ENCODE data around the gene MYO16. TPM values are rescaled to one million over a fixed set of nuclear protein-coding genes. Genes with fewer than 3 reads are reported as not detected.

The MYO16 gene
- total RNA-seq, 1 donor from 2014 or later: 22.0 TPM

DNA sequence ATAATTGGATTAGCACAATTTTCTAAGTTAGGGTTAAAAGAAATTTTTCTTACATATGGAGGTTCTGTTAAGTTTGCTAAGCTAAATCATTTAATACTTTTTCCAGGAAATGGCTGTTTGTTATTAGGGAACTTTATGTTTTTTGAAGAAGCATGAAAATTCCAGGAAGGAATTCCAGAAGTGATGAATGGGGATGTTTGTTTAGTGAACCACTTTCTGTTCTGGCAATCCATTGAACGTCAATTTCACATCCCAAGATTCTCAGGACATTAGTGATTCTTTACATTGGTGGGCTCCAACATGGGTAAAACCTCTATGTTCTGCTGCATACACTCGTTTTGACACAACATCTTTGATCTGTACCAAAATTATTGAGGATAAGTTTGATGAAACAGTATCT, 622.5 kb downstream of the MYO16 start:
- H3K36me3 Mint-ChIP-seq (ENCODE audit: unreplicated experiment): peaks cover 2% of the 10 kb centered on the region
- no peaks in the 10 kb centered on the region for H3K27me3 Mint-ChIP-seq (ENCODE audit: unreplicated experiment)
- no peak for DNase-seq
- H3K4me3 Mint-ChIP-seq (ENCODE audit: unreplicated experiment): no peak overlapping the region
- H3K9me3 Mint-ChIP-seq (ENCODE audit: unreplicated experiment): peaks cover 4% of the 10 kb centered on the region
- H3K27ac Mint-ChIP-seq (ENCODE audit: unreplicated experiment): no peak overlapping the region
- TF ChIP-seq, protein P1, sequence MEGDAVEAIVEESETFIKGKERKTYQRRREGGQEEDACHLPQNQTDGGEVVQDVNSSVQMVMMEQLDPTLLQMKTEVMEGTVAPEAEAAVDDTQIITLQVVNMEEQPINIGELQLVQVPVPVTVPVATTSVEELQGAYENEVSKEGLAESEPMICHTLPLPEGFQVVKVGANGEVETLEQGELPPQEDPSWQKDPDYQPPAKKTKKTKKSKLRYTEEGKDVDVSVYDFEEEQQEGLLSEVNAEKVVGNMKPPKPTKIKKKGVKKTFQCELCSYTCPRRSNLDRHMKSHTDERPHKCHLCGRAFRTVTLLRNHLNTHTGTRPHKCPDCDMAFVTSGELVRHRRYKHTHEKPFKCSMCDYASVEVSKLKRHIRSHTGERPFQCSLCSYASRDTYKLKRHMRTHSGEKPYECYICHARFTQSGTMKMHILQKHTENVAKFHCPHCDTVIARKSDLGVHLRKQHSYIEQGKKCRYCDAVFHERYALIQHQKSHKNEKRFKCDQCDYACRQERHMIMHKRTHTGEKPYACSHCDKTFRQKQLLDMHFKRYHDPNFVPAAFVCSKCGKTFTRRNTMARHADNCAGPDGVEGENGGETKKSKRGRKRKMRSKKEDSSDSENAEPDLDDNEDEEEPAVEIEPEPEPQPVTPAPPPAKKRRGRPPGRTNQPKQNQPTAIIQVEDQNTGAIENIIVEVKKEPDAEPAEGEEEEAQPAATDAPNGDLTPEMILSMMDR (IDR thresholded peaks at IDR 0.05; ENCODE audit: partially characterized antibody, unreplicated experiment): no peak
- H3K4me1 Mint-ChIP-seq (ENCODE audit: low read depth, unreplicated experiment): no peaks in the 10 kb centered on the region

DNA sequence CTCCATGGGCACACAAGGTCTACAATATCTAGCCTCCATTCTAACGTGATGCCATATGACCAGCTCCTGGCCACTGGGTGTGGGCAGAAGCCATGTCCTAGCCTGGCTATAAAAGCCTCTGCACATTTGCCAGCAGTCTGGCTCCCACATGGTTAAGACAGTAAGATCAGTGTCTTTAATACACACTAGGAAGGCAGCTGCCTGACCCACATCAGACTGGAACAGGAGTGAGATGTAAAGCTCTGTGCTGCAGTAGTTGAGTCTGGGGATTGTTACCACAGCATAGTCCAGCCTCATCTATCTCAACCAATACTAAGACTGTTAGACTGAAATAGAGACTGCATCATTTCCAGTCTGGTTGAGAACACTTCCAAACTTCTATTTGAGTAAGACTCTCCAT, 623.9 kb downstream of the MYO16 start:
- Mint-ChIP-seq H3K4me1 (ENCODE audit: low read depth, unreplicated experiment) (no peaks in the 10 kb centered on the region), H3K4me3 (ENCODE audit: unreplicated experiment) (no peak overlapping the region), H3K27ac (ENCODE audit: unreplicated experiment) (no peak overlapping the region), H3K27me3 (ENCODE audit: unreplicated experiment) (no peaks in the 10 kb centered on the region), H3K9me3 (ENCODE audit: unreplicated experiment) (peaks cover 2% of the 10 kb centered on the region), H3K36me3 (ENCODE audit: unreplicated experiment) (no peaks in the 10 kb centered on the region)
- DNase-seq: no peak
- TF ChIP-seq, protein P1 (IDR thresholded peaks at IDR 0.05; ENCODE audit: partially characterized antibody, unreplicated experiment): no peak

DNA sequence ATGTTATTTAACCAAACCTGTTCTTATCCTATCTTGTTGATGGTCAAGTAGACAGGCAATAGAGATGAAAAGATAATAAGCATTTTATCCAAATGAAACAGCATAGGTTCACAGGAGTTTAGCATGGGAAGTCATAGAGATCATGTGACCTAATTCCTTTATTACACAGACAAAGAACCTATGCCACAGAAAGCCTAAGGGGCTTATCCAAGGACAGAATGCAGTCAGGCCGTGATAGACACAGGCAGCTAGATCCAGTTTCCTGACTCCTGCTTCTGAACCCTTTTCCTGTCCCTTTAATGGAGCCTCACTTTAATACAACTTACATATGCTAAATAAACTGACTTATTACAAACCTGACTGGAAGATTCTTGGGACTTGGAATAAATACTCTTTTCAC, 624.9 kb downstream of the MYO16 start:
- Mint-ChIP-seq H3K9me3 (ENCODE audit: unreplicated experiment) (peaks cover 2% of the 10 kb centered on the region), H3K27ac (ENCODE audit: unreplicated experiment) (no peak overlapping the region), H3K36me3 (ENCODE audit: unreplicated experiment) (no peaks in the 10 kb centered on the region), H3K4me3 (ENCODE audit: unreplicated experiment) (no peak overlapping the region), H3K27me3 (ENCODE audit: unreplicated experiment) (no peaks in the 10 kb centered on the region), H3K4me1 (ENCODE audit: low read depth, unreplicated experiment) (no peaks in the 10 kb centered on the region)
- DNase-seq: no peak
- TF ChIP-seq, protein P1 (IDR thresholded peaks at IDR 0.05; ENCODE audit: partially characterized antibody, unreplicated experiment): no peak

DNA sequence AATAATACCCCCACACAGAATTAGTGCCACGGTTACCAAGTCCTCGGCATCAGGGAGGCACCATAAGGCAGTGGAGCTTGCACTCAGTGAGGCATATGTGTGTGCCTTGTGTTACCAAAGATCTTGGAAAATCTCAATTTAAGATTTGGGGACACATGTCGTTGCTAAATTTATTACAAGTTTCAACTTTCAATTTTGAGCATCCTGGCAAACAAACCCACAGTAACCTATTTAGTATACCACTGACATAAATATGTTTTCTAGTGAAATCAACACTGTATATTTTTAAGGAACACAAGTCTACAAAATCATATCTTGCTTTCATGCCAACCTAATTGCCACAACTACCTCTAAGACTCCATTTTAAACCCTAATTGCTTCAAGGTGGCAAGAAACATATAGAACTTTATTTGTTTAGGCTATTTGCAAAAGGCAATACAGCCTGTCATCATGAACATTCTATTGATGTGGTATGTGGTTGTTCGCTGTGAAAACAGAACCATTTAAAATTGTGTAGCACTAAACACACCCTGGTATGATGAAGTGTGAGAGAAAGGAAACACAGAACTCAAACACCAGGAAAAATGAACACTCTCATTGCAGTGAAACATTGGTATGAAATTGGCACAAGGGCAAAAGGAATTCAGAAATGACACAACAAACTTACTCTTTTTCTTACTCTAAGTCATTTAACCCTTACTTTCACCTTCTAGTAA, 625.9 kb downstream of the MYO16 start:
- no peak overlapping the region for H3K27ac Mint-ChIP-seq (ENCODE audit: unreplicated experiment)

More for the DNA sequence above, 625.9 kb downstream of the MYO16 start:
- no peaks in the 10 kb centered on the region for H3K27me3 Mint-ChIP-seq (ENCODE audit: unreplicated experiment)
- H3K36me3 Mint-ChIP-seq (ENCODE audit: unreplicated experiment): no peaks in the 10 kb centered on the region
- TF ChIP-seq, protein P1 (IDR thresholded peaks at IDR 0.05; ENCODE audit: partially characterized antibody, unreplicated experiment): no peak
- no peak overlapping the region for H3K4me3 Mint-ChIP-seq (ENCODE audit: unreplicated experiment)
- peaks cover 2% of the 10 kb centered on the region for H3K9me3 Mint-ChIP-seq (ENCODE audit: unreplicated experiment)
- no peaks in the 10 kb centered on the region for H3K4me1 Mint-ChIP-seq (ENCODE audit: low read depth, unreplicated experiment)
- no peak for DNase-seq
